HAP-1 (cell line): ENCODE measurements around the gene PPM1N.

Experiments
- DNase-seq, 2 experiments: peaks; one replicate each; pipeline ENCODE4 v3.0.0-alpha.2; 2016 to 2020; ENCODE audit warnings: low spot score in 2 of 2
- H3K27me3 ChIP-seq: fragments of 250-450 bp; sonication (Bioruptor Pico); 2 replicates; pipeline ENCODE4 v1.5.1; 2020; ENCODE audit warnings: low read depth, mild to moderate bottlenecking, moderate library complexity
- H3K36me3 ChIP-seq: fragments of 250-450 bp; sonication (Bioruptor Pico); replicated peaks from 2 replicates; pipeline ENCODE4 v1.5.1; 2020; ENCODE audit warnings: mild to moderate bottlenecking
- H3K4me1 ChIP-seq: fragments of 250-450 bp; sonication (Bioruptor Pico); 2 replicates; pipeline ENCODE4 v1.5.1; 2020; ENCODE audit warnings: mild to moderate bottlenecking
- H3K4me3 ChIP-seq: fragments of 250-450 bp; sonication (Bioruptor Pico); 2 replicates; pipeline ENCODE4 v1.5.1; 2020; ENCODE audit warnings: mild to moderate bottlenecking, moderate library complexity
- H3K9me3 ChIP-seq: fragments of 250-450 bp; sonication (Bioruptor Pico); 2 replicates; pipeline ENCODE4 v1.5.1; 2020; ENCODE audit warnings: mild to moderate bottlenecking, moderate library complexity
- in situ Hi-C: fragments of 300-500 bp; cut with MboI; formaldehyde crosslinking; loops from 3 replicates; pipeline ENCODE4 v1.14.3; 2020; ENCODE audit warnings: low sequenced_read_pairs, inconsistent platforms, mixed read lengths

Gene PPM1N

DNA sequence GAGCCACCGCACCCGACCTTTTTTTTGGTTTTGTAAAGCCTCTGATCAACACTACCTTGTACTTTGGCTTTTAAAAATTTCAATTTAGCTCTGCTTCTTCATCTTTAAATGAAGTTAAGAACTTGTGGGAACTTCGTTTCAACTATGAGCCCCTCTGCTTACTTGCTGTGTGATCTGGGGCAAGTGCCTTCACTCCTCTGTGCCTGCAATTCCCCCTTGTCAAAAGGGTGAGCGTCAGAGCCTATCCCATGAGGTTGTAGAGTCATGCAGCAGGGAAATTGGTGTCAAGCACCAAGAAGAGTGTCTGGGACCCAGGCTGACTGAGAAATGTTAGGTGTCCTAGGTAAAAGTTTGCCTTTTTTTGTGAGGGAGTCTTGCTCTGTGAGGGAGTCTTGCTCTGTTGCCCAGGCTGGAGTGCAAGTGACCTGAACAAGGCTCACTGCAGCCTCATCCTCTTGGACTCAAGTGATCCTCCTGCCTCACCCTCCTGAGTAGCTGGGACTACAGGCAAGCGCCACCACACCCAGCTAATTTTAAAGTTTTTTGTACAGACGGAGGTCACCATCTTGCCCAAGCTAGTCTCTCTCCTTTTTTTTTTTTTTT lies 14.7 kb downstream of the PPM1N start:
- no peak overlapping the region for H3K4me3 ChIP-seq
- peaks cover 3% of the 10 kb centered on the region for H3K4me1 ChIP-seq
- H3K36me3 ChIP-seq = peaks cover under 1% of the 10 kb centered on the region
- no peaks in the 10 kb centered on the region; the same call in 1 of the 2 replicates for H3K9me3 ChIP-seq
- in situ Hi-C loops = loop anchor here (10.0 kb wide), 1 partner anchor 132 kb away; no protein-coding TSS in a partner anchor
- H3K27me3 ChIP-seq = no peaks in the 10 kb centered on the region
- DNase-seq = no peak

DNA sequence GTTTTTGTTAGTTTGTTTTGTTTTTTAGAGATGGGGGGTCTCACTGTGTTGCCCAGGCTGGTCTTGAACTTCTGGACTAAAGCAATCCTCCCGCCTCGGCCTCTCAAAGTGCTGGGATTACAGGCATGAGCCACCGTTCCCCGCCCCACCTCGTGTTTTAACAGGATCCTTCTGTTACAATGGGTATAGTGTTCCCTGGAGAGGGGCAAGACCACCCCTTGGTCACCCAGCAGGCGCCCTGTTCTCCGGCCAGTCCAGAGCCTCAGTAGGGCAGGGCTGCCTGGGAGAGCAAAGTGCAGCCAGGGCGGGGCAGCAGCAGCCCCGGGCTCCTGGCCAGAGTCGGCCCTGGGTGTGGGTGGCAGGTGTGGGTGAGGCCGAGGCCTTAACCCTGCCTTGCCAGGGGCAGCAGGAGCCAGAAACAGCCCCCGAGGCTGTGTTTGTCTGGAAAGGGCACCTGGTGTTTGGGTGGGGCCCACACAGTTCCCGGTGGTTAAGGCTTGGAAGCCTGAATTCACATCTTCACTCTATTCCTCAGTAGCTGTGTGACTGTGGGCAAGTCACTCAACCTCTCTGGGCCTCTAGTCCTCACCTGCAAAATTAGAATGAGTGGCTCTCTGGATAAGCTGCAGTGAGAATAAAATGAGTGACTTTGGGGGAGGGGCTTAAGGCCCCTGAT lies 16.3 kb downstream of the PPM1N start:
- in situ Hi-C loops = loop anchor here (10.0 kb wide), 1 partner anchor 130 kb away; no protein-coding TSS in a partner anchor
- Histone ChIP-seq H3K9me3 (no peaks in the 10 kb centered on the region), H3K27me3 (no peaks in the 10 kb centered on the region), H3K36me3 (peaks cover 10% of the 10 kb centered on the region), H3K4me3 (no peak overlapping the region), H3K4me1 (peaks cover 3% of the 10 kb centered on the region; the same call in 1 of the 2 replicates)
- DNase-seq = no peak

DNA sequence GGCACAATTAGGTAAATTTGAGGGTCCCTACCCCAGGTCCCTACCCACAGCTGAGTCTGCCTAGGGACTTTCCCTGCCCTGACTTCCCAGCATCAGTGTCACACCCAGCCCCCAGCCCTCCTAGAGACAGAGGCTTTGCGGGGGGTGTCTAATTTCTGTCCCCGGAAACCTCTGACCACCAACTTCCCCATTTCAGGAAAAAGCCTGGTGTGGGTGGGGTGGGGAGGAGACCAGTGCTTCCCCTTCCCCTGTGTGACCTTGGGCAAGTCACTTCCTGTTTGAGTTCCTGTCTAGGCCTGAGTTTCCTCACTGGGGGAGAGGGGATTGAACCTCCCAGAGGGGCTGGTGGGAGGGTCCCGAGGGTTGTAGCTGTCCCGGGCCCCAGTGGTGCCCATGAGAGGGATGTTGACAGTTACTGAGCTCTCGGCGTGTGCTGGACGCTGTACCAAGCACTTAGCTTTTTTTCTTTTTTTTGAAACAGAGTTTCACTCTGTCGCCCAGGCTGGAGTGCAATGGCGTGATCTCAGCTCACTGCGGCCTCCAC lies 16.9 kb downstream of the PPM1N start:
- no peak for DNase-seq
- Histone ChIP-seq H3K36me3 (peaks cover 13% of the 10 kb centered on the region), H3K9me3 (no peaks in the 10 kb centered on the region), H3K4me3 (no peak overlapping the region), H3K27me3 (no peaks in the 10 kb centered on the region), H3K4me1 (no peaks in the 10 kb centered on the region)
- in situ Hi-C loops = loop anchor here (10.0 kb wide), 1 partner anchor 130 kb away; no protein-coding TSS in a partner anchor

DNA sequence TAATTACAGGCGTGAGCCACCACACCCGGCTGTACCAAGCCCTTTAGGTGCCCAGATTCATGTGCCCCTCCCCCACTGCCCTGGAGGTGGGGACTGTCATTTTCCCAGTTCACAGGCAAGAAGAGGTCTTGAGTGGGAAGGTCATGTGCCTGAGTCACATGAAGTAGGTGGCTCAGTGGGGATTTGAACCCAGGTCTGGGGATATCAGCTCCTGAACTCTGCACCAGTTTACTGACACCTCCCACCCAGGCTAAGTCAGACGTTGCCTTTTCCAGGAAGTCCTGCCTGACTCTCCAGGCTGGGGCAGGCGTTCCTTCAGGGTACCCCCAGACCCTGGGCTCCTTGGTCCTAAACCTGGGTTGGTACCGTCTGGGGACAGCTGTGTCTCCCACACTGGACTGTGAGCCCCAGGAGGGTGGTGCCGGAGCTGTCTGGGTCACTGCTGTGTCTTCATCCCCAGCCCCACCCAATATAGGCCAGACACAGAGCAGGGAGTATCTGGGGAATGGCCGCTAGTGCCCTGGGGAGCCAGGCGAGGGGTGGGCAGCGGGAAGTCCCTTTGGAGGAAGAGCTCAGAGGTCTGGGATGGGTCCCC lies 17.7 kb downstream of the PPM1N start:
- no peaks in the 10 kb centered on the region for H3K9me3 ChIP-seq
- no peak for DNase-seq
- in situ Hi-C loops = loop anchor here (10.0 kb wide), 1 partner anchor 129 kb away; no protein-coding TSS in a partner anchor

DNA sequence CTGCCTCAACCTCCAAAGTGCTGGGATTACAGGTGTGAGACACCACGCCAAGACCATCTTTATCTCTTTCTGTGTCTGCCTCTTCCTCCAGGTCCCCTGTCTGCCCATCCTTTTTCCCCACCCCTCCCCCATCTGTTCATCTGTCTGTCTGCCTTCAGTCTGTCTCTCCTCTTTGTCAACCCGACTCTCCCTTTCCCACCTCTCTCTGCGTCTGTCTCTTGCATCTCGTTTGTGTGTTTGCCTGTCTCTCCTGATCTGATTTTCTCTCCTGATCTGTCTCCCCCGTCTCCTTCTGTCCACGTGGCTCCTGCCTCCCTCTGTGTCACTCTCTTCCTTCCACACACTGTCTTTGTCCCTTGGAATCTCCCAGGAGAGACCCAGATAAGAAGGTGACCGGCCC lies 19.0 kb downstream of the PPM1N start:
- Histone ChIP-seq H3K4me3 (no peak overlapping the region), H3K4me1 (no peaks in the 10 kb centered on the region), H3K36me3 (peaks cover 20% of the 10 kb centered on the region), H3K27me3 (no peaks in the 10 kb centered on the region), H3K9me3 (no peaks in the 10 kb centered on the region)
- in situ Hi-C loops = loop anchor here (10.0 kb wide), 1 partner anchor 128 kb away; no protein-coding TSS in a partner anchor
- no peak for DNase-seq

More for the DNA sequence above, 17.7 kb downstream of the PPM1N start:
- H3K27me3 ChIP-seq = no peaks in the 10 kb centered on the region
- peaks cover 20% of the 10 kb centered on the region for H3K36me3 ChIP-seq
- H3K4me3 ChIP-seq = no peak overlapping the region
- no peaks in the 10 kb centered on the region for H3K4me1 ChIP-seq

DNA sequence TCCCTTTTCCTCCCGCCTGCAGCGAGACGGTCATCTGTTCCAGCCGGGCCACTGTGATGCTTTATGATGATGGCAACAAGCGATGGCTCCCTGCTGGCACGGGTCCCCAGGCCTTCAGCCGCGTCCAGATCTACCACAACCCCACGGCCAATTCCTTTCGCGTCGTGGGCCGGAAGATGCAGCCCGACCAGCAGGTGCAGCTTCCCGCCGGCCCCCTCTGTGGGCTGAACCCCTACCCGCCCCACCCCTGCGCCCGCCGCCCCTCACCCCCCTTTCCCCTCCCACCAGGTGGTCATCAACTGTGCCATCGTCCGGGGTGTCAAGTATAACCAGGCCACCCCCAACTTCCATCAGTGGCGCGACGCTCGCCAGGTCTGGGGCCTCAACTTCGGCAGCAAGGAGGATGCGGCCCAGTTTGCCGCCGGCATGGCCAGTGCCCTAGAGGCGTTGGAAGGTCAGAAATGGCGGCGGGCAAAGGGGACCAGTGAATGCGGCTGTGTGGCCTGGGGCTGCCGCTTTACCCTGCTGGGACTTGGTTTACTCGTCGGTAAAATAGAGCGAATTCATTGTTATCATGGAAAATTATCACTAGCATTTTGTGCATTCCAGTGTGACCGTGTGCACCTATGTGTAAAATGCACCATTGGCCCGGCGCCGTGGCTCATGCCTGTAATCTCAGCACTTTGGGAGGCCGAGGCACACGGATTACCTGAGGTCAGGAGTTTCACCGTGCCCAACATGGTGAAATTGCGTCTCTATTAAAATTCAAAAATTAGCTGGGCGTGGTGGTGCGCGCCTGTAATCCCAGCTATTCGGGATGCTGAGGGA lies 19.6 kb downstream of the PPM1N start:
- H3K4me3 ChIP-seq = no peak overlapping the region
- H3K9me3 ChIP-seq = no peaks in the 10 kb centered on the region
- H3K4me1 ChIP-seq = no peaks in the 10 kb centered on the region
- no peak for DNase-seq
- H3K27me3 ChIP-seq = no peaks in the 10 kb centered on the region
- in situ Hi-C loops = loop anchor here (10.0 kb wide), 1 partner anchor 127 kb away; no protein-coding TSS in a partner anchor
- peaks cover 20% of the 10 kb centered on the region for H3K36me3 ChIP-seq

DNA sequence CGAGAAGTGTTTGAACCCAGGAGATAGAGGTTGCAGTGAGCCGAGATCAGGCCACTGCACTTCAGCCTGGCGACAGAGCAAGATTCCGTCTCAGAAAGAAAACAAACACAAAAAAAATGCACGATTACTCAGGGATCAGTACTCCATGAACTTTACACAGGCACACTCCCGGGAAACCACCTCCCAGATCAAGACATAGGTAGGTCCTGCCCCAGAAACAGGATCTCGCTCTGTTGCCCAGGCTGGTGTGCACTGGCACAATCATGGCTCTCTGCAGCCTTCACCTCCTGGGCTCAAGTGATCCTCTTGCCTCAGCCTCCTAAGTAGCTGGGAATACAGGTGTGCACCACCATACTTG lies 20.2 kb downstream of the PPM1N start:
- in situ Hi-C loops = loop anchor here (10.0 kb wide), 1 partner anchor 126 kb away; no protein-coding TSS in a partner anchor
- no peak for DNase-seq
- no peaks in the 10 kb centered on the region for H3K9me3 ChIP-seq
- no peak overlapping the region for H3K4me3 ChIP-seq
- no peaks in the 10 kb centered on the region for H3K27me3 ChIP-seq
- no peaks in the 10 kb centered on the region for H3K4me1 ChIP-seq
- H3K36me3 ChIP-seq = peaks cover 20% of the 10 kb centered on the region

DNA sequence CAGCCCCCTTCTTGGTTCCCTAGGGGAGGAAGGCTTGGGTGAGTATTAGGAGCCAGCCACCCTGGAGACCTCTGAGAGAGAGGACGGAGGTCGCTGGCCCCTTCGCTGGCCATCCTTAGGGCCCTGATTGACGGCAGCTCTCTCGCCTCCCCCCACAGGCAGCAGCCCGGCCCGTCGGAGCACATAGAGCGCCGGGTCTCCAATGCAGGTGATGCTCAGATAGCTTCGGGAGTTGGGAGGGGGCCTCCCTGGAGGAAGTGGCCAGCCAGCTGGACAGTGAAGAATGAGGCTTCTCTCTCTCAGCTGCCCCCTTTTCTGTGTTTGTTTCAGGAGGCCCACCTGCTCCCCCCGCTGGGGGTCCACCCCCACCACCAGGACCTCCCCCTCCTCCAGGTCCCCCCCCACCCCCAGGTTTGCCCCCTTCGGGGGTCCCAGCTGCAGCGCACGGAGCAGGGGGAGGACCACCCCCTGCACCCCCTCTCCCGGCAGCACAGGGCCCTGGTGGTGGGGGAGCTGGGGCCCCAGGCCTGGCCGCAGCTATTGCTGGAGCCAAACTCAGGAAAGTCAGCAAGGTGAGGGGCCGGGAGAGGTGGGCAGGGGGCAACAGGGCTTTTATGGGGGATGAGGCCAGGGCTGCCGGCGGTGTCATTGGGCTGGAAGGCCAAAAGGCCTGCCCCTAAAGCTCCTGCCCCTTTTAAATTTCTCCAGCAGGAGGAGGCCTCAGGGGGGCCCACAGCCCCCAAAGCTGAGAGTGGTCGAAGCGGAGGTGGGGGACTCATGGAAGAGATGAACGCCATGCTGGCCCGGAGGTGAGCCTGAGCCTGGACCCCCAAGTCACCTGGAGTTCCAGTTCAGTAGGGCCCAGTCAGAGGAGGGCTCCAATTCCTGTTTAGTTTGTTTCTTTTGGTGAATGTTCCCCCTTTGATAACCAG lies 24.0 kb downstream of the PPM1N start:
- Histone ChIP-seq H3K4me1 (no peaks in the 10 kb centered on the region), H3K27me3 (no peaks in the 10 kb centered on the region), H3K4me3 (no peak overlapping the region), H3K9me3 (no peaks in the 10 kb centered on the region), H3K36me3 (peaks cover 47% of the 10 kb centered on the region)
- DNase-seq = no peak
- in situ Hi-C loops = no loop called here

DNA sequence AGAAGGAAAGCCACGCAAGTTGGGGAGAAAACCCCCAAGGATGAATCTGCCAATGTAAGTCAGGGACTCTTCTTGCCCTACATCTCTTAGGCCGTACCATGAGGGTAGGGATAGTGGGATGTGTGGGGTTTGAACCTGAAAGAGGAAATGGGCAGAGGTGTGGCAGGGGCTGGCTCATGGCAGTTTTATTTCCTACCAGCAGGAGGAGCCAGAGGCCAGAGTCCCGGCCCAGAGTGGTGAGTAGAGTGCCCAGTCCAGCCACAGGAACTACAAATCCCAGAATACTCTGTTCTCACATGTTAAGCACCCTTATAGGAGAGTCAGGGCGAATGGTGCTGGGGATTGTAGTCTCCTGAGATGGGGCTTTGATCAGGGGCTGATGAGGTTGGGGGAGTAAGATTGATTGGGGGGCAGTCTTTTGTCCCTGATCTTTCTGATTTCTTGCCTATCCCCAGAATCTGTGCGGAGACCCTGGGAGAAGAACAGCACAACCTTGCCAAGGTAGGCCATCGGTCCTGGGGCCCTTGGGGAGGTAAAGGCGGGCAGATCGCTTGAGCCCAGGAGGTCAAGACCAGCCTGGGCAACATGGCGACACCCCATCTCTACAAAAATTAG lies 25.5 kb downstream of the PPM1N start:
- Histone ChIP-seq H3K9me3 (no peaks in the 10 kb centered on the region), H3K4me3 (no peak overlapping the region), H3K36me3 (peaks cover 46% of the 10 kb centered on the region), H3K4me1 (no peaks in the 10 kb centered on the region), H3K27me3 (no peaks in the 10 kb centered on the region)
- peak; percentile 85 to 92 for DNase-seq
- in situ Hi-C loops = no loop called here

DNA sequence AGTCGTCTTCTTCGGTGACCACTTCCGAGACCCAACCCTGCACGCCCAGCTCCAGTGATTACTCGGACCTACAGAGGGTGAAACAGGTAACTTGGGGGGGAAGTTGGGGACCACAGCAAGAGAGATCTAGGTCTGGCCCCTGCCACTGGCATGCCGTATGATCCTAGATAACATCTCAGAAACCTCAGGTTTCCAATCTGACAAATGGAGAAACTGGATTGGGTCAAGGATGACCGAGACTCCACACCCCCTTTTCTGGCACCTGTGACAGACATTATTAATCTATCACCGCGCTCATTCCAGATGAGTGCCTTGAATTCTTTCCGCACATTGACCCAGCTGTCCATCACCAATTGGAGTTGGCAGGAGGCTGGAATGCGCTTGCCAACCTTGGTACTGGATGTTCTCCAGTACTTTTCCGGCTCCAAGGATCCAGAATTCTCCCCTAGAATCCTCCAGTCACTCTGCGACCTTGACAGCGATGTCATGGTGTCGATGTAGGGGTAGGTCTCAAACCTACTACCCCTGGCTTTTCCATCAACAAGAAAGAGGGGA lies 26.4 kb downstream of the PPM1N start:
- Histone ChIP-seq H3K27me3 (no peaks in the 10 kb centered on the region), H3K9me3 (no peaks in the 10 kb centered on the region), H3K36me3 (peaks cover 45% of the 10 kb centered on the region), H3K4me3 (no peak overlapping the region), H3K4me1 (no peaks in the 10 kb centered on the region)
- in situ Hi-C loops = no loop called here
- DNase-seq = no peak

DNA sequence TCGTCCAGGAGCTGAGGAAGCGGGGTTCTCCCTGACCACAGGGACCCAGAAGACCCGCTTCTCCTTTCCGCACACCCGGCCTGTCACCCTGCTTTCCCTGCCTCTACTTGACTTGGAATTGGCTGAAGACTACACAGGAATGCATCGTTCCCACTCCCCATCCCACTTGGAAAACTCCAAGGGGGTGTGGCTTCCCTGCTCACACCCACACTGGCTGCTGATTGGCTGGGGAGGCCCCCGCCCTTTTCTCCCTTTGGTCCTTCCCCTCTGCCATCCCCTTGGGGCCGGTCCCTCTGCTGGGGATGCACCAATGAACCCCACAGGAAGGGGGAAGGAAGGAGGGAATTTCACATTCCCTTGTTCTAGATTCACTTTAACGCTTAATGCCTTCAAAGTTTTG lies 27.9 kb downstream of the PPM1N start:
- peak; percentile 71 to 91 for DNase-seq

DNA sequence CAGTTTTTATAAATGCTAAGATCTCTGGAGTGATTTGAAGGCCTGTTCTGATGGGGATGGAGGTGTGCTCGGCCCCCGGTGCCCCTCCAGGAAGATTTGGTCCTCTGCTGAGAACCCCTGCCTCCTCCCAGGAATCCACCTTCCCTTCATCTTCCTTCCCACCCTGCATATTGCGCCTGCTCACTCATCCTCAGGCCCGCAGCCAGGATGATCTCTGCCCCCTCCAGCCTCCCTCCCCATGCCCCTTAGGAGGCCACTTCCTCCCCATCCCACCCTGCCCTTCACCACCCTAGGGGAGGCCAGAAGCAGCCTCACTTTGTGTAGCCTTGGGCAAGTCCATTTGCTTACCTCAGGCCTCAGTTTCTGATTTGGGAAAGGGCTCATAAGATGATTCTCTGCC lies 28.7 kb downstream of the PPM1N start:
- in situ Hi-C loops = no loop called here
- Histone ChIP-seq H3K4me1 (no peaks in the 10 kb centered on the region), H3K9me3 (no peaks in the 10 kb centered on the region), H3K36me3 (peaks cover 35% of the 10 kb centered on the region), H3K4me3 (no peak overlapping the region), H3K27me3 (no peaks in the 10 kb centered on the region)
- no peak for DNase-seq

More for the DNA sequence above, 27.9 kb downstream of the PPM1N start:
- in situ Hi-C loops = no loop called here
- Histone ChIP-seq H3K36me3 (peaks cover 35% of the 10 kb centered on the region), H3K4me3 (no peak overlapping the region), H3K4me1 (no peaks in the 10 kb centered on the region), H3K9me3 (no peaks in the 10 kb centered on the region), H3K27me3 (no peaks in the 10 kb centered on the region)
